BLaER1 treated with 17β-estradiol and CSF1 and Interleukin-3, amounts not matched to agents 10 nM and 100 nM (cell line): ENCODE results near the gene GAP43.

Experiments
- H3K27ac ChIP-seq, 11 experiments: shearing (Covaris generic); formaldehyde crosslinking; 2 replicates each; pipeline ENCODE4 v1.8.1; 2022
- H3K27me3 ChIP-seq, 11 experiments: shearing (Covaris generic); formaldehyde crosslinking; 2 replicates each; pipeline ENCODE4 v1.8.1; 2022
- H3K36me3 ChIP-seq, 11 experiments: shearing (Covaris generic); formaldehyde crosslinking; 2 replicates each; pipeline ENCODE4 v1.8.1; 2022
- H3K4me1 ChIP-seq, 10 experiments: shearing (Covaris generic); formaldehyde crosslinking; 2 replicates each; pipeline ENCODE4 v1.8.1; 2022
- H3K4me2 ChIP-seq, 11 experiments: shearing (Covaris generic); formaldehyde crosslinking; 2 replicates each; pipeline ENCODE4 v1.8.1; 2022
- H3K4me3 ChIP-seq, 10 experiments: shearing (Covaris generic); formaldehyde crosslinking; 2 replicates each; pipeline ENCODE4 v1.8.1; 2022
- H3K9ac ChIP-seq, 11 experiments: shearing (Covaris generic); formaldehyde crosslinking; 2 replicates each; pipeline ENCODE4 v1.8.1; 2022
- H3K9me3 ChIP-seq, 11 experiments: shearing (Covaris generic); formaldehyde crosslinking; replicated peaks in 1 of 11; 2 replicates each; pipeline ENCODE4 v1.8.1; 2022
- H4K20me1 ChIP-seq, 11 experiments: shearing (Covaris generic); formaldehyde crosslinking; 2 replicates each; pipeline ENCODE4 v1.8.1; 2022
- Cebpa-rat ChIP-seq, 11 experiments: shearing (Covaris generic); IDR thresholded peaks; 2 replicates each; pipeline ENCODE4 v1.8.1; 2022

The GAP43 gene

DNA sequence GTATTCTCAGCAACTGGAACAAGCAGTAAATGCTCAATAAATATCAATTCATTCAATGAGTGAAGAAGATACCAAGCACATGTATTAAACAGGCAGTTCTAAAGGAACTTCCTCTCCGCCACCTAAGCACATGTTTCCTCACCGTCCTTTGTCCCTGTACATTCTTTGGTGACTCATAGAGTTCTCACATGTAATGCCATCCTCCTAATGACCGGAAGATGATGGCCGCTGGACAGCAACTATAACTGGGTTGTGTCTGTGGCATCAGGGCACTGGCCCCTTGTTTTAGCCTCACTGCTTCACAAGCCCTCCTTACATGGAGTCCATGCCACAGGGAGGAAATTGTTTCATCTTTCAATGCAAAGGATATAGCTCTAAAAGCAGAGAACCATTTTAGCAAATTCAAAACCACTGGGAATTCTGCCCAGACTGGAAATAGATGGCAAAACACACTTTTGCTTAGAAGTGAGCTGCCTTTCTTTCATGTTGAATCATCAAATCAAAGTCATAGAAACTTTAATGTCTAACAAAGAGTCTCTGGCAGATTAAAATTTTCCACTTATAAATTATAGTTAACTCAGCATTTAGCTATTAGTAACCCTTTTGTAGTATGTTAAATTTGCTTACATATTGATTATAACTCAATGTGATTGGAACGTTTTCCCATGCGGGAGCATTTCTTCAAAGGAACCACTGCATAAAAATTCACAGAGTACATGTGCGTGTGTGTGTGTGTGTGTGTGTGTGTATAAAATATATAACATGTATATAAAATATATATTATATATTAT, 74.1 kb downstream of the GAP43 start:
- Histone ChIP-seq H3K9me3 (no peaks in the 10 kb centered on the region), H4K20me1 (no peaks in the 10 kb centered on the region), H3K4me3 (no peak overlapping the region), H3K36me3 (no peaks in the 10 kb centered on the region), H3K27ac (no peak overlapping the region), H3K9ac (no peak overlapping the region), H3K4me1 (peaks cover 0 to 14% (median 12%) of the 10 kb centered on the region in 10 experiments; a peak in 14 of 20 replicates), H3K27me3 (no peaks in the 10 kb centered on the region), H3K4me2 (no peak overlapping the region)
- no peak for TF ChIP-seq Cebpa-rat (IDR thresholded peaks at IDR 0.05)

DNA sequence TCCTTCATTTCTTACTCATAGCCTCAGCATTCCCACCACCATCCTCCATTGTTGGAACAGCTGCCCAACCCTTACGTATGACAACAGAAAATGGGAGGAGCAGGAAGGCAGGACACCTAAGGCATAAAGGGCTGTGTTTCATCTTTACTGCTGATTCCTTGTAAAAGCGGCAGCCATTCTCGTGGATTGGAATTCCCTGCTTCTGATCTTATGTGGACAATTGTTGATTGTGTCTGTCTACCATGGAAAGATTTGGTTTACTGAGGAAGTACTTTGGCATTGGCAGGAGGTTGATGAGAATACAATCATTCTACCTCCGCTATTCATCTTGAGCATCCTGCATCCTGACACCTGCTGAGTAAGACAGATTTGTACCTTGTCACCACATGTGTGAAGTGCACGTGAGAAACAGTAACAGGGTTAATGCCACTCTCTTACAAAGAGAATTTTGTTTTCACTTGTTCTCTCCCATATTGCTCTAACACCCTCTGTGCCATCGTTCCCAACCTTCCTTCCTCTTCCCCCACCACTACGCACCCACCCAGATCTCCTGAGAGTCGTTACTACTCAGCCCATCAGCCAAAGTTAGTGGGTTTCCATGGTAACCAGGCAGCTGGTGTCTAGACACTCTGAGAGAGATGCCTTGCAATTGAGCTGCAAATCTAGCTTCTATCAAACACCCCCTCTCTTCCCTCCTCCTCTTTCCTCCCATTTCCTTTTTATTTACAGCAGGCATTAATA, 75.7 kb downstream of the GAP43 start:
- no peak overlapping the region for H3K9ac ChIP-seq
- H3K27ac ChIP-seq, result peak overlapping the region in 1 of 11 experiments; percentile 40; a peak in 1 of 22 replicates
- no peaks in the 10 kb centered on the region for H3K36me3 ChIP-seq
- no peaks in the 10 kb centered on the region for H3K9me3 ChIP-seq
- H3K27me3 ChIP-seq, result no peaks in the 10 kb centered on the region
- no peaks in the 10 kb centered on the region for H4K20me1 ChIP-seq
- H3K4me3 ChIP-seq, result no peak overlapping the region
- peaks cover 0 to 14% (median 12%) of the 10 kb centered on the region in 10 experiments; a peak in 14 of 20 replicates for H3K4me1 ChIP-seq
- H3K4me2 ChIP-seq, result peak overlapping the region in 8 of 11 experiments; percentile 16 to 63 (median 37); a peak in 14 of 22 replicates
- no peak for TF ChIP-seq Cebpa-rat (IDR thresholded peaks at IDR 0.05)

DNA sequence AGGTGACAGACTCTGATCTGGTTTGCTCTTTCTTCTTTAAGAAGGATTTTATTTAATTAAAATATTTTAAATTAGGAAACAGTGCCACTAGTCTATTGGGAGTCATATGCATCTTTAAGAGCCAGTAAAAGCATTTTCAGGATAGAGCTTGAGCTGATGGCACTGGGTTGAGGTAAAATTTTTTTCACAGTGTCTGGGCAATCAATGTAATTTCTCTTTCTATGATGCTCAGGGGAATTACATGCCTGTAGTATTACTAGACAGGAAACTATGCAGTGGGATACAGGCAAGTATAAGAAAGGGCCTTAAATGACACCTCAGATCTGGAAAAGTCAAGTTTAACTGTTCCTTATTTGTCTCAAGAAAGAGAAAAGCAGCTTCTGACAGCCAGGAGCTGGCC, 76.4 kb downstream of the GAP43 start:
- H3K4me3 ChIP-seq, result no peak overlapping the region
- H3K27me3 ChIP-seq, result no peaks in the 10 kb centered on the region
- H3K4me2 ChIP-seq, result peak overlapping the region in 7 of 11 experiments; percentile 16 to 63 (median 39); a peak in 12 of 22 replicates
- no peaks in the 10 kb centered on the region for H4K20me1 ChIP-seq
- H3K9ac ChIP-seq, result no peak overlapping the region
- H3K27ac ChIP-seq, result peak overlapping the region in 1 of 11 experiments; percentile 40; a peak in 1 of 22 replicates
- peaks cover 0 to 14% (median 12%) of the 10 kb centered on the region in 10 experiments; a peak in 14 of 20 replicates for H3K4me1 ChIP-seq
- H3K36me3 ChIP-seq, result no peaks in the 10 kb centered on the region
- no peaks in the 10 kb centered on the region for H3K9me3 ChIP-seq
- TF ChIP-seq Cebpa-rat (IDR thresholded peaks at IDR 0.05), result no peak

DNA sequence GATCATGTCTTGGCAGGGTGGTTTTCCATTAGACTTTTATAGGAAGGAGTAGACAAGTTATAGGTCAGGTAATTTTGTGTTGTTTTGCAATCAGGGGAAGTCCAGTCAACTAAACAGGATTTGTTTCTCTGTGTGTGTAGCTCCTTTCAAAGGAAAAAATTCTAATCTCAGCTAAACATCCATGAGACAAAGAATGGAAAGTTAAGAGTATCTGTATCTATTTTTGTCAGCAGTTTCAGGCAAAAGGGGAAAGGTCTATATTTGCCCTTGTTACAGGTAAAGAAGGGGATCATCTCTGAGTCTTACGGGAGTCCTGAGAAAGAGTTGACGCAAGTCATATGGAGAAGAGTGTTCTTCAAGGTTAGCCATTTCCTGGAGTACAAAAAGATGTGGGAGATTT, 79.3 kb downstream of the GAP43 start:
- Histone ChIP-seq H3K9me3 (no peaks in the 10 kb centered on the region), H3K9ac (no peak overlapping the region), H4K20me1 (no peaks in the 10 kb centered on the region), H3K27me3 (no peaks in the 10 kb centered on the region), H3K4me1 (peaks cover 0 to 14% (median 12%) of the 10 kb centered on the region in 10 experiments; a peak in 14 of 20 replicates), H3K4me3 (no peak overlapping the region), H3K27ac (no peak overlapping the region), H3K4me2 (no peak overlapping the region), H3K36me3 (no peaks in the 10 kb centered on the region)
- TF ChIP-seq Cebpa-rat (IDR thresholded peaks at IDR 0.05), result no peak

DNA sequence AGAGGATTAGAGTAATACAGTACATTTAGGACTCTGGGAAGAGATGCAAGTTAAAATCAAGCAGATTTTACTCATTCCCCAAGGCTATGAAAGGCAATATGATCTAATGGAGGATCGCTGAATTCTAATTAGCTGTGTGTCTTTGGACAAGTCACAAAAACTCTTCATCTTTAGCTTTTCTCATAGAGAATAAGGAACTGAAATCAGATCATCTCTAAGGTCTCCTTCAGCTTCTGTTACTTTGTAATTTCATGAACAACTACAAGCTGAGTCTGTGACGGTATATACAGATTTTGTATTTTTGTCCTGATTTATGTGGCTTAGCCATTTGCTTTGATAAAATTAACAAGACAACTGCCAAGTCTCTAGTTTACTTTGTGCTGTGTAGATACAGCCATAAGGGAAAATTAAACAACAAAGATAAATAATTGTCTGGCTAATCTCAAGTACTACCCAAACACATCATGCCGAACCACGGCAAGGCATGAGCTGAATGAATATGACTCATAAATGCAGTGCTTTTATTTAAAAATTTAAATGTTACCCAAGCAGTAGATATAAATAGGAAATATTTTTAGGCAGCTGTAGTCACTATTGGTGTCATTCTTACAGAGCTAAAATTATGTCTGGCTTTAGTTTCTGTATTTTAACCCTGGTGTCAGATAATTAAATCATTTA, 81.5 kb downstream of the GAP43 start:
- H3K4me2 ChIP-seq, result no peak overlapping the region
- no peaks in the 10 kb centered on the region for H4K20me1 ChIP-seq
- no peak overlapping the region for H3K4me3 ChIP-seq
- H3K27me3 ChIP-seq, result no peaks in the 10 kb centered on the region
- TF ChIP-seq Cebpa-rat (IDR thresholded peaks at IDR 0.05), result no peak
- H3K9ac ChIP-seq, result no peak overlapping the region
- no peak overlapping the region for H3K27ac ChIP-seq
- no peaks in the 10 kb centered on the region for H3K9me3 ChIP-seq
- no peaks in the 10 kb centered on the region for H3K36me3 ChIP-seq
- peaks cover 0 to 3% (median 2%) of the 10 kb centered on the region in 10 experiments; a peak in 8 of 20 replicates for H3K4me1 ChIP-seq

DNA sequence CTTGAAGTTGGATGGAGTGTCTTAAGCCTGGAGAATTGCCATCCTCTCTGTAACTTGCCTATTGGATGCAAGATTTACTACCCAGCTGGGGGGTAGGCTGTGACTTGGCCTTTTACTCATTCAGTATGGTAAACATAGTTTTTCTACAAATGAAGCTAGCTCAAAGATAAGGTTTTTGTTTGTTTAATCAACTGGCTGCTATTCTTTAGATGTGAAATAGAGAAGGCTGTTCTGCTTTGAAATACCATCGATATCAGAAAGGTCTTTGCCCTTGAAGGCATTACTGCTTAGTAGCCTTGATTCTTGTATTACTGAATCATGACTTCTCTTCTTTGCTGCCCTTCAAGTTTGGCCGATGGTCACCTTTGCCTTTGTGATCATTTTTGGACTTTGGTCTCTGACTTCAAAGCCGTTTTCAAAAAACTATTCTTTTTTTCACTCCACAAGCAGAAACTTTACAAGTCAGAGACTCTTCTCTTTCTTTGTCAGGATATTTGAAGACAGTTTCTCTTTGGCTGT, 83.1 kb downstream of the GAP43 start:
- no peaks in the 10 kb centered on the region for H3K27me3 ChIP-seq
- H4K20me1 ChIP-seq, result no peaks in the 10 kb centered on the region
- H3K27ac ChIP-seq, result no peak overlapping the region
- H3K9me3 ChIP-seq, result no peaks in the 10 kb centered on the region
- no peak overlapping the region for H3K4me2 ChIP-seq
- no peak for TF ChIP-seq Cebpa-rat (IDR thresholded peaks at IDR 0.05)
- H3K9ac ChIP-seq, result no peak overlapping the region
- H3K36me3 ChIP-seq, result no peaks in the 10 kb centered on the region
- H3K4me1 ChIP-seq, result no peaks in the 10 kb centered on the region
- H3K4me3 ChIP-seq, result no peak overlapping the region

DNA sequence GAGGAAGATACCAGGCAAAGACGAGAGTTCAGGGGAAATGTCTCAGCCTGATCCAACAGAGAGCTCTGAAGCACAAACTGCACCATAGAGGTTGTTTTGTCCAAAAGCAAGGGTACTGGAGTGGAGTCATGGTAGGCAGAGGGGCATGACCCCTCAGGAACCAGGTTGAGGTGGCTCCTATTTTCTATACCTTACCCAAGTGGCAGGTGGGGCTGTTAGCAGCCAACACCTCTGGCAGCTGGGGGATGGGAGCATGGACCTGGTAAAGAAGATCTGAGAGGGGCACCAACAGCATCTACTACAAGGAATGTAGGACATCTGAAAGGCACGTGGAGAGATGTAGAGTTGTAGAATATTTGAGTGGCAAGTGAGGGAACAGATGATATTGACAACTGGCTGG, 85.2 kb downstream of the GAP43 start:
- Histone ChIP-seq H3K9ac (no peak overlapping the region), H3K4me3 (no peak overlapping the region), H3K27ac (no peak overlapping the region), H3K36me3 (no peaks in the 10 kb centered on the region), H3K27me3 (no peaks in the 10 kb centered on the region), H3K4me2 (no peak overlapping the region), H3K4me1 (no peaks in the 10 kb centered on the region), H3K9me3 (no peaks in the 10 kb centered on the region), H4K20me1 (no peaks in the 10 kb centered on the region)
- TF ChIP-seq Cebpa-rat (IDR thresholded peaks at IDR 0.05), result no peak

DNA sequence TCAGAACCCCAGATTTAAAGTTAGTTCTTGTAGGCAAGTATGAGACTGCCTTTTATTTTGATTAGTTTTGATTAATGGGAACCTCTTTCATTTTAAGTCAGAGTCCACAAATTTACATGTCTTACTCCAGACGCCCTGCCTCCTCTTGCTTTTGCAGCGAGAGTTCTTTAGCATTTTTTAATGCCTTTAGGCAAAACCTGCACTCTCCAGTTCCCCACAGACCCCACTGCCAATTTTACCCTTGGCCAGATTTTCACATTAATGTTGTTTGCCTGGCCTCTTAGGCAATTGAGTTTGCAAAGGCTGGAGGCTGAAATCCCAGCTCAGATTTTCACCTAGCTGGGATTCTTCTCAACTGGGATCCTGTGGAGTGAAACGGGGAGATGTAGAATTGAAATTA, 85.8 kb downstream of the GAP43 start:
- Histone ChIP-seq H3K4me2 (no peak overlapping the region), H3K9ac (no peak overlapping the region), H3K9me3 (no peaks in the 10 kb centered on the region)

DNA sequence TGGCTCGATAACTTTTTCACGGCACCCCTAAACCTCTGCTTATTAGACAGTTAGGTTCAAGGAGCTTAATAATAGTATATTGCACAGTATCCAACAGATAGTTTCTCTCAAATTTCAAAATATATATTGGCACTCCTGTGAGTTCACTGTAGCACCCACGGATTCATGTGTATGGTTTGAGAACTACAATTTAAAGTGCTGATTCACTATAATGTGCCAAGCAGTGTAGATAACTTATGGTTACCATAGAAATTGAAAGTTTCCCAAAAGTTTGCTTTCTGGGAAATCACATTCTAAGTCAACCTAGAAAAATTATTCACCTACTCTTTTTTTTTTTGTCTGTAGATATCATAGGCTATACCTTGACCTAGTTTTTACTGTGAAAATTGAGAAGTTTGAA, 86.6 kb downstream of the GAP43 start:
- TF ChIP-seq Cebpa-rat (IDR thresholded peaks at IDR 0.05), result no peak
- no peaks in the 10 kb centered on the region for H4K20me1 ChIP-seq
- no peak overlapping the region for H3K27ac ChIP-seq
- H3K4me1 ChIP-seq, result no peaks in the 10 kb centered on the region
- no peaks in the 10 kb centered on the region for H3K9me3 ChIP-seq
- no peak overlapping the region for H3K9ac ChIP-seq
- H3K4me2 ChIP-seq, result no peak overlapping the region
- no peak overlapping the region for H3K4me3 ChIP-seq
- H3K27me3 ChIP-seq, result no peaks in the 10 kb centered on the region
- H3K36me3 ChIP-seq, result no peaks in the 10 kb centered on the region

More for the DNA sequence above, 85.8 kb downstream of the GAP43 start:
- H3K4me1 ChIP-seq, result no peaks in the 10 kb centered on the region
- no peaks in the 10 kb centered on the region for H4K20me1 ChIP-seq
- no peak for TF ChIP-seq Cebpa-rat (IDR thresholded peaks at IDR 0.05)
- H3K36me3 ChIP-seq, result no peaks in the 10 kb centered on the region
- H3K27ac ChIP-seq, result no peak overlapping the region
- H3K27me3 ChIP-seq, result no peaks in the 10 kb centered on the region
- no peak overlapping the region for H3K4me3 ChIP-seq
